ENCODE measurements around the gene OSBPL3. TPM values are rescaled to one million over a fixed set of nuclear protein-coding genes. Genes with fewer than 3 reads are reported as not detected.

OSBPL3 gene
- total RNA-seq, 1 experiment from 2014 or later = 36.8 TPM

DNA sequence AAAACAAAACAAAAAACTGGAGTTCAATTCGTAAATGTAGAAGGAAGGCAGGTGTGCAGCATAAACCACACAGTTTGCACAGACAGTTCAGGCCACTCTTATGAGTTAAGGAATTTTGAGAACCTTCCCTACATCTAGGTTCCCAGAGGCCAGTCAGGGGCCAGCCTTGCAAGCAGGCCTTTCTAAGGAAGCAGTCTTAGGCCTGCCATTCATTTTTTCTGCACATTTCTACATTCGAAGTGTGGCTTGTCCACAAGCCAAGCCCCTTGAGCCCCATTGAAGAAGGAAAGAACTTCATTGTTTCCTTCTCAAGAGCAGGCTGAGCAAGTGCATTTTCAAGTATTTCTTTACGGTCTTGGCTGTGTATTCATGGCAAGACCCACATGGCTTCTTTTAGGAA is 11.4 kb upstream of the OSBPL3 start (continued):
- no peak for TF ChIP-seq YY1 (IDR thresholded peaks at IDR 0.05; ENCODE audit: extremely low read depth, insufficient replicate concordance, low read depth, low read length)
- no peak for TF ChIP-seq FOSL1 (IDR thresholded peaks at IDR 0.05; ENCODE audit: low read depth)
- TF ChIP-seq, protein P1, sequence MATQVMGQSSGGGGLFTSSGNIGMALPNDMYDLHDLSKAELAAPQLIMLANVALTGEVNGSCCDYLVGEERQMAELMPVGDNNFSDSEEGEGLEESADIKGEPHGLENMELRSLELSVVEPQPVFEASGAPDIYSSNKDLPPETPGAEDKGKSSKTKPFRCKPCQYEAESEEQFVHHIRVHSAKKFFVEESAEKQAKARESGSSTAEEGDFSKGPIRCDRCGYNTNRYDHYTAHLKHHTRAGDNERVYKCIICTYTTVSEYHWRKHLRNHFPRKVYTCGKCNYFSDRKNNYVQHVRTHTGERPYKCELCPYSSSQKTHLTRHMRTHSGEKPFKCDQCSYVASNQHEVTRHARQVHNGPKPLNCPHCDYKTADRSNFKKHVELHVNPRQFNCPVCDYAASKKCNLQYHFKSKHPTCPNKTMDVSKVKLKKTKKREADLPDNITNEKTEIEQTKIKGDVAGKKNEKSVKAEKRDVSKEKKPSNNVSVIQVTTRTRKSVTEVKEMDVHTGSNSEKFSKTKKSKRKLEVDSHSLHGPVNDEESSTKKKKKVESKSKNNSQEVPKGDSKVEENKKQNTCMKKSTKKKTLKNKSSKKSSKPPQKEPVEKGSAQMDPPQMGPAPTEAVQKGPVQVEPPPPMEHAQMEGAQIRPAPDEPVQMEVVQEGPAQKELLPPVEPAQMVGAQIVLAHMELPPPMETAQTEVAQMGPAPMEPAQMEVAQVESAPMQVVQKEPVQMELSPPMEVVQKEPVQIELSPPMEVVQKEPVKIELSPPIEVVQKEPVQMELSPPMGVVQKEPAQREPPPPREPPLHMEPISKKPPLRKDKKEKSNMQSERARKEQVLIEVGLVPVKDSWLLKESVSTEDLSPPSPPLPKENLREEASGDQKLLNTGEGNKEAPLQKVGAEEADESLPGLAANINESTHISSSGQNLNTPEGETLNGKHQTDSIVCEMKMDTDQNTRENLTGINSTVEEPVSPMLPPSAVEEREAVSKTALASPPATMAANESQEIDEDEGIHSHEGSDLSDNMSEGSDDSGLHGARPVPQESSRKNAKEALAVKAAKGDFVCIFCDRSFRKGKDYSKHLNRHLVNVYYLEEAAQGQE (IDR thresholded peaks at IDR 0.05; ENCODE audit: low read depth) = no peak
- no peak for TF ChIP-seq CEBPB (IDR thresholded peaks at IDR 0.05; ENCODE audit: low read depth)
- TF ChIP-seq ATF3 (IDR thresholded peaks at IDR 0.05) = no peak
- TF ChIP-seq JUND (IDR thresholded peaks at IDR 0.05) = no peak
- no peak for TF ChIP-seq POLR2AphosphoS5 (IDR thresholded peaks at IDR 0.05; ENCODE audit: low read depth, low read length)

DNA sequence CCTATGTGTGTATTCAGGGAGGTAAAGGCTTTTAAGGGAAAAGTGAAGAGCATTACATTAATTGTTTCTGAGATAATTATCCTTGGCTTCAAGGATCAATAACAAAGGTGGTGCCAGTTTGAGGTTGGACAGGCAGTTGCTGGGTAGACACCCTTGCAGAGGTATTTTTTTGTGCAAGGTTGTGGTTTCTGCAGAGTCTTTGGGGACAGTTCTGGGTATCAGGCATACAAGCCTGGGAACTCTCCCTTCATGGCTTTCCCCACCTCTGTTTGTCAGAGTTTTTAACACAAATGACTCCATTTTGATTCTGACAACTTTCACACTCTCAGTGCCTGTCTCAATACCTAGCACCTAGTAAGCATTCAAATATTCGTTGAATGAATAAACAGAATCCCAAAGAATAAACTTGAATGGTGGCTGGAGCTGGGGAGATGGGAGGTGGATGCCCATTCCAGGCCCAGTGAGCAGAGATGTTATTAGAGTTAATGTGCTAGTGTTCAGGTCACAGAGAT is 7.4 kb upstream of the OSBPL3 start:
- H3K27ac ChIP-seq (ENCODE audit: low read depth, low read length) = no peak overlapping the region
- no peaks in the 10 kb centered on the region for H4K20me1 ChIP-seq (ENCODE audit: insufficient read depth)
- ChIA-PET RAD21 (ENCODE audit: low non-redundant PET in 1 of 2, low total read pairs in 2 of 2, uncharacterized antibody in 2 of 2, unreplicated experiment in 2 of 2) (no interaction called here), CTCF (no interaction called here), POLR2A (no interaction called here)
- H3K4me2 ChIP-seq (ENCODE audit: low read length) = no peak overlapping the region
- no peak overlapping the region for H3K4me3 ChIP-seq (replicated peaks in 1 of 2; ENCODE audit: low read depth in 1 of 2, low read length in 2 of 2)
- intact Hi-C loops (cut with micrococcal nuclease) = no loop called here
- no peaks in the 10 kb centered on the region for H3K79me2 ChIP-seq (ENCODE audit: insufficient read depth, low read length)
- H3K9me3 ChIP-seq (ENCODE audit: control insufficient read depth in 1 of 2, insufficient read depth in 1 of 2, low read depth in 1 of 2, low read length in 2 of 2) = no peaks in the 10 kb centered on the region
- no TSS peak for BruUV-seq (replicated peaks)
- H3K4me1 ChIP-seq (ENCODE audit: control insufficient read depth in 1 of 2, insufficient read depth in 2 of 2, low read length in 2 of 2) = peaks cover 3 to 6% of the 10 kb centered on the region in 2 experiments; a peak in 3 of 4 replicates
- no peaks in the 10 kb centered on the region for H3K36me3 ChIP-seq (ENCODE audit: control insufficient read depth in 1 of 2, insufficient read depth in 2 of 2, low read length in 2 of 2)
- no peaks in the 10 kb centered on the region for H3K27me3 ChIP-seq (ENCODE audit: insufficient read depth, low read length)
- DNase-seq (ENCODE audit: low read depth, low spot score) (no peak), ATAC-seq (no peak)
- no peaks in the 10 kb centered on the region for H3K9me2 ChIP-seq (ENCODE audit: insufficient read depth)
- no peak for TF ChIP-seq ELF1 (IDR thresholded peaks at IDR 0.05; ENCODE audit: borderline replicate concordance, low read depth)
- TF ChIP-seq ZFX (IDR thresholded peaks at IDR 0.05) = no peak
- TF ChIP-seq CBX3 (IDR thresholded peaks at IDR 0.05; ENCODE audit: low read depth) = no peak
- TF ChIP-seq TCF7L2 (IDR thresholded peaks at IDR 0.05; ENCODE audit: borderline replicate concordance, extremely low read depth, insufficient read depth, insufficient read length) = no peak
- TF ChIP-seq, protein P1 (IDR thresholded peaks at IDR 0.05; ENCODE audit: low read depth) = no peak
- no peak for TF ChIP-seq CTCF (IDR thresholded peaks at IDR 0.05 in 2 of 3, conservative IDR thresholded peaks at IDR 0.05 in 1 of 3; ENCODE audit: borderline replicate concordance in 1 of 3, insufficient read depth in 1 of 3, low read depth in 2 of 3, low read length in 2 of 3)
- no peak for TF ChIP-seq RAD21 (IDR thresholded peaks at IDR 0.05; ENCODE audit: low read depth)
- H3K9ac ChIP-seq (ENCODE audit: low read length) = no peak overlapping the region
- no peak overlapping the region for H2AFZ ChIP-seq (ENCODE audit: low read depth, low read length, poor library complexity, severe bottlenecking)

All from HCT116 (cell line).